KMS-11 (cell line): Measurements from ENCODE around the gene TVP23A.

Experiments used
- H2AFZ ChIP-seq: fragments of 200-600 bp; sonication (generic); 2 replicates; pipeline ENCODE4 v1.6.1; 2016; ENCODE audit warnings: antibody characterized with exemption, mixed run types, low read depth
- H3K27ac ChIP-seq: fragments of 200-600 bp; sonication (generic); 2 replicates; pipeline ENCODE4 v1.6.1; 2016; ENCODE audit warnings: mild to moderate bottlenecking, mixed run types
- H3K27me3 ChIP-seq: fragments of 200-600 bp; sonication (generic); 2 replicates; pipeline ENCODE4 v1.6.1; 2017; ENCODE audit warnings: mild to moderate bottlenecking, low read depth, mixed run types, moderate library complexity; ENCODE audit not compliant: insufficient read depth
- H3K36me3 ChIP-seq: fragments of 200-600 bp; sonication (generic); 2 replicates; pipeline ENCODE4 v1.6.1; 2017; ENCODE audit warnings: mild to moderate bottlenecking, mixed run types; ENCODE audit not compliant: insufficient read depth
- H3K4me1 ChIP-seq: fragments of 200-600 bp; sonication (generic); 2 replicates; pipeline ENCODE4 v1.6.1; 2016; ENCODE audit warnings: mild to moderate bottlenecking, low read depth, mixed run types; ENCODE audit not compliant: poor library complexity, severe bottlenecking
- H3K4me2 ChIP-seq: fragments of 200-600 bp; sonication (generic); 2 replicates; pipeline ENCODE4 v1.7.0; 2016; ENCODE audit warnings: mild to moderate bottlenecking, mixed run types
- H3K4me3 ChIP-seq: fragments of 200-600 bp; sonication (generic); IDR thresholded peaks from 2 replicates; pipeline ENCODE4 v1.6.1; 2017; ENCODE audit warnings: low read depth, low read length, mixed read lengths; ENCODE audit not compliant: insufficient read depth
- H3K79me2 ChIP-seq: fragments of 200-600 bp; sonication (generic); 2 replicates; pipeline ENCODE4 v1.6.1; 2016; ENCODE audit warnings: low read depth, mixed run types; ENCODE audit not compliant: insufficient read depth
- H3K9ac ChIP-seq: fragments of 200-600 bp; sonication (generic); 2 replicates; pipeline ENCODE4 v1.6.1; 2016; ENCODE audit warnings: mild to moderate bottlenecking, mixed run types
- H4K20me1 ChIP-seq: fragments of 200-600 bp; sonication (generic); 2 replicates; pipeline ENCODE4 v1.6.1; 2016; ENCODE audit warnings: mild to moderate bottlenecking, mixed run types; ENCODE audit not compliant: insufficient read depth
- CTCF ChIP-seq: fragments of 200-600 bp; sonication (generic); conservative IDR thresholded peaks from 2 replicates; pipeline ENCODE4 v1.6.1; 2017; ENCODE audit warnings: low read depth, mild to moderate bottlenecking, antibody characterized with exemption, low read length, moderate library complexity, mixed read lengths

The TVP23A gene

GRCh38 chr16:10809706-10810105, 8.9 kb downstream of the TVP23A start:
- Histone ChIP-seq H3K9ac (no peak overlapping the region), H3K4me3 (no peak overlapping the region), H4K20me1 (no peaks in the 10 kb centered on the region), H3K36me3 (no peaks in the 10 kb centered on the region), H3K4me1 (peaks cover 37% of the 10 kb centered on the region), H3K27ac (no peak overlapping the region), H2AFZ (no peak overlapping the region), H3K79me2 (no peaks in the 10 kb centered on the region), H3K4me2 (no peak overlapping the region), H3K27me3 (no peaks in the 10 kb centered on the region)
- no peak for TF ChIP-seq CTCF

DNA sequence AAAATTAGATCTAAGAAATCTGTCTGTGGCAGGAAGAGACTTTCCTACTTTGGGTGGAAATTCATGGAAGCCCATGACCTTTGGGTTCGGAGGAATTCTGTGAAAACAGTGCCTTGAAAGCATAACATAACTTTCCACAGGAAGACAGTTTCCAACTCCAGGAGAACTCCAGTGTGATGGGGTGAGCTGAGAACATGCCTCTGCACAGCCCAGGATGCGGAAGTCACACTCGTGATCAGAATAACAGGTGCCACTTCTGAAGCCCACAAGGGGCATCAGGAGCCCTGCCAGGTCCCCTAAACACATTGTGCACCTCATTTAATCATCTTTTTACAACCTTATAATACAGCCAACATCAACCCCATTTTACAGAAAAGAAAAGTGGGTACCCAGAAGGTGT, 9.7 kb downstream of the TVP23A start:
- no peaks in the 10 kb centered on the region for H3K36me3 ChIP-seq
- no peak overlapping the region for H3K4me2 ChIP-seq
- TF ChIP-seq CTCF: no peak
- H2AFZ ChIP-seq: no peak overlapping the region
- no peaks in the 10 kb centered on the region for H4K20me1 ChIP-seq
- H3K9ac ChIP-seq: no peak overlapping the region
- no peak overlapping the region for H3K4me3 ChIP-seq
- no peaks in the 10 kb centered on the region for H3K79me2 ChIP-seq
- H3K4me1 ChIP-seq: peaks cover 30% of the 10 kb centered on the region
- H3K27me3 ChIP-seq: no peaks in the 10 kb centered on the region
- no peak overlapping the region for H3K27ac ChIP-seq

DNA sequence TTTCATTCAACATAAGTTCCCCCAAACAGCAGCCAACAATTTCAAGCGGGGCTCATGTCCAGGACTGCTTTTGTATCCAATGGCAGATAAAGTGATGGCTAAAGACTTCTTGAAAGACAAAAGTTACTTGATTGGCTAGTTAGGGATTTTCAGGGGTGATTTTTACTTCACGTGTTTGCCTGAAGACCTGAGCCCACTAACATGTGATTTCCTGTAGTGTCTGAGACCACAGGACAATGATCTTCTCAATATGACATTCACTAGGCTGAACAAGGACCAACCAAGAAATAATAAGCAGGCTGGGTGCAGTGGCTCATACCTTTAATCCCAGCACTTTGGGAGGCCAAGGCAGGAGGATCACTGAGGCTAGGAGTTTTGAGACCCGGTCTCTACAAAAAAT, 10.4 kb downstream of the TVP23A start:
- Histone ChIP-seq H3K4me2 (no peak overlapping the region), H3K27ac (no peak overlapping the region), H2AFZ (no peak overlapping the region)

GRCh38 chr16:10806698-10807097, 11.9 kb downstream of the TVP23A start:
- H2AFZ ChIP-seq: no peak overlapping the region
- H3K4me2 ChIP-seq: no peak overlapping the region
- no peaks in the 10 kb centered on the region for H3K79me2 ChIP-seq
- no peak for TF ChIP-seq CTCF
- no peaks in the 10 kb centered on the region for H4K20me1 ChIP-seq
- H3K9ac ChIP-seq: no peak overlapping the region
- H3K36me3 ChIP-seq: no peaks in the 10 kb centered on the region
- no peak overlapping the region for H3K27ac ChIP-seq
- H3K4me1 ChIP-seq: peaks cover 10% of the 10 kb centered on the region
- H3K4me3 ChIP-seq: no peak overlapping the region
- no peaks in the 10 kb centered on the region for H3K27me3 ChIP-seq

More for the DNA sequence above, 10.4 kb downstream of the TVP23A start:
- no peaks in the 10 kb centered on the region for H3K79me2 ChIP-seq
- peaks cover 25% of the 10 kb centered on the region for H3K4me1 ChIP-seq
- H3K27me3 ChIP-seq: no peaks in the 10 kb centered on the region
- no peaks in the 10 kb centered on the region for H4K20me1 ChIP-seq
- no peak for TF ChIP-seq CTCF
- no peaks in the 10 kb centered on the region for H3K36me3 ChIP-seq
- no peak overlapping the region for H3K9ac ChIP-seq
- H3K4me3 ChIP-seq: no peak overlapping the region
